Measurements from ENCODE around the gene PATZ1.

Gene PATZ1

GRCh38 chr22:31288496-31289240 is 57.5 kb downstream of the PATZ1 start:
- in situ Hi-C loops (cut with HindIII; ENCODE audit: low pct_ligation_motif_present, low pct_unique_long_range_greater_than_20kb, low sequenced_read_pairs) = no loop called here
- DNase-seq = no peak

GRCh38 chr22:31287818-31288495 is 58.2 kb downstream of the PATZ1 start:
- in situ Hi-C loops (cut with HindIII; ENCODE audit: low pct_ligation_motif_present, low pct_unique_long_range_greater_than_20kb, low sequenced_read_pairs) = no loop called here
- DNase-seq = no peak

- no peak for DNase-seq
- in situ Hi-C loops (cut with HindIII; ENCODE audit: low pct_ligation_motif_present, low pct_unique_long_range_greater_than_20kb, low sequenced_read_pairs) = no loop called here
Measured at GRCh38 chr22:31286360-31287255, 59.5 kb downstream of the PATZ1 start.

- no peak for DNase-seq
- in situ Hi-C loops (cut with HindIII; ENCODE audit: low pct_ligation_motif_present, low pct_unique_long_range_greater_than_20kb, low sequenced_read_pairs) = no loop called here
Measured at GRCh38 chr22:31284281-31285155, 61.6 kb downstream of the PATZ1 start.

GRCh38 chr22:31282748-31283468 is 63.2 kb downstream of the PATZ1 start:
- DNase-seq = no peak

GRCh38 chr22:31281733-31282132 is 64.4 kb downstream of the PATZ1 start:
- no peak for DNase-seq
- in situ Hi-C loops (cut with HindIII; ENCODE audit: low pct_ligation_motif_present, low pct_unique_long_range_greater_than_20kb, low sequenced_read_pairs) = no loop called here

More at GRCh38 chr22:31282748-31283468, 63.2 kb downstream of the PATZ1 start:
- in situ Hi-C loops (cut with HindIII; ENCODE audit: low pct_ligation_motif_present, low pct_unique_long_range_greater_than_20kb, low sequenced_read_pairs) = no loop called here

- in situ Hi-C loops (cut with HindIII; ENCODE audit: low pct_ligation_motif_present, low pct_unique_long_range_greater_than_20kb, low sequenced_read_pairs) = no loop called here
- DNase-seq = no peak
Measured at GRCh38 chr22:31279821-31280505, 66.2 kb downstream of the PATZ1 start.

- DNase-seq = no peak
- in situ Hi-C loops (cut with HindIII; ENCODE audit: low pct_ligation_motif_present, low pct_unique_long_range_greater_than_20kb, low sequenced_read_pairs) = no loop called here
Measured at GRCh38 chr22:31279327-31279669, 66.8 kb downstream of the PATZ1 start.

GRCh38 chr22:31278626-31279326 is 67.4 kb downstream of the PATZ1 start:
- no peak for DNase-seq
- in situ Hi-C loops (cut with HindIII; ENCODE audit: low pct_ligation_motif_present, low pct_unique_long_range_greater_than_20kb, low sequenced_read_pairs) = no loop called here

- in situ Hi-C loops (cut with HindIII; ENCODE audit: low pct_ligation_motif_present, low pct_unique_long_range_greater_than_20kb, low sequenced_read_pairs) = no loop called here
- DNase-seq = no peak
Measured at GRCh38 chr22:31278151-31278621, 68.0 kb downstream of the PATZ1 start.

GRCh38 chr22:31277741-31278140 is 68.4 kb downstream of the PATZ1 start:
- DNase-seq = no peak
- in situ Hi-C loops (cut with HindIII; ENCODE audit: low pct_ligation_motif_present, low pct_unique_long_range_greater_than_20kb, low sequenced_read_pairs) = no loop called here

GRCh38 chr22:31276426-31277167 is 69.5 kb downstream of the PATZ1 start:
- in situ Hi-C loops (cut with HindIII; ENCODE audit: low pct_ligation_motif_present, low pct_unique_long_range_greater_than_20kb, low sequenced_read_pairs) = no loop called here
- no peak for DNase-seq
